Uterus (tissue), 4 donors: Measurements from ENCODE around the gene ITPR3. TPM values are rescaled to one million over a fixed set of nuclear protein-coding genes. Genes with fewer than 3 reads are reported as not detected.
A peak's percentile ranks its signal among the peaks of the same experiment; 100 is the strongest.

Source experiments
- DNase-seq, 2 donors: peaks; one replicate each; pipeline ENCODE4 v3.0.0-alpha.2; 2019 to 2020
- H3K27ac ChIP-seq, 2 donors: fragments of 200-600 bp; sonication (generic); 1 replicate in 1 of 2; 2 replicates in 1 of 2; pipeline ENCODE4 v1.5.1; 2016 to 2018
- H3K27me3 ChIP-seq, 2 donors: fragments of 200-600 bp; sonication (generic); one replicate each; pipeline ENCODE4 v1.5.1; 2018 to 2019; ENCODE audit warnings: control low read depth in 1 of 2
- H3K36me3 ChIP-seq, 2 donors: fragments of 200-600 bp; sonication (generic); one replicate each; pipeline ENCODE4 v1.5.1; 2019; ENCODE audit warnings: control low read depth in 1 of 2
- H3K4me1 ChIP-seq, 2 donors: fragments of 200-600 bp; sonication (generic); one replicate each; pipeline ENCODE4 v1.5.1; 2018 to 2019; ENCODE audit warnings: control low read depth in 1 of 2
- H3K4me3 ChIP-seq, 2 donors: fragments of 200-600 bp; sonication (generic); 1 replicate in 1 of 2; 2 replicates in 1 of 2; pipeline ENCODE4 v1.5.1; 2018 to 2019; ENCODE audit warnings: mild to moderate bottlenecking in 1 of 2
- H3K9me3 ChIP-seq, 2 donors: fragments of 200-600 bp; sonication (generic); one replicate each; pipeline ENCODE4 v1.5.1; 2019; ENCODE audit warnings: control low read depth in 1 of 2
- CTCF ChIP-seq, 4 experiments: fragments of 200-600 bp in 2 of 4; fragments of 450-650 bp in 2 of 4; sonication (generic) in 2 of 4; IDR thresholded peaks; one replicate each; pipeline ENCODE4 v1.5.1; 2016 to 2019; ENCODE audit warnings: antibody characterized with exemption in 4 of 4, mild to moderate bottlenecking in 2 of 4, moderate library complexity in 1 of 4
- POLR2A ChIP-seq, 2 donors: fragments of 450-650 bp; IDR thresholded peaks; one replicate each; pipeline ENCODE4 v1.6.1; 2016; ENCODE audit warnings: antibody characterized with exemption in 2 of 2, mild to moderate bottlenecking in 1 of 2, moderate library complexity in 1 of 2
- intact Hi-C: fragments of 100-400 bp; cut with DNase I; formaldehyde crosslinking; loops from one replicate; pipeline ENCODE4 v1.15.1; 2023; ENCODE audit warnings: low total_unique reads
- total RNA-seq, 4 donors: library from RNA; depleted of rRNA in 3 of 4; stranded (reverse); fragments of >200 nt in 3 of 4; gene quantifications; one replicate each; pipeline versions ENCODE4 v1.1.0 to v1.2.4, GENCODE V29; 2014 to 2023
- donor health status: DM: yes; HTN: yes; CAD: no.

Gene ITPR3
- total RNA-seq, 4 donors from 2014 or later, result 11.2 to 27.6 (median 16.1) TPM

- Histone ChIP-seq H3K4me3 (no peak overlapping the region), H3K27ac (peak overlapping the region in 1 of 2 donors; percentile 12), H3K4me1 (peaks cover 0 to 2% of the 10 kb centered on the region in 2 donors), H3K27me3 (no peaks in the 10 kb centered on the region), H3K36me3 (no peaks in the 10 kb centered on the region), H3K9me3 (no peaks in the 10 kb centered on the region)
- no peak for DNase-seq
- intact Hi-C loops, result no loop called here
- TF ChIP-seq CTCF (IDR thresholded peaks at IDR 0.05) (no peak), POLR2A (IDR thresholded peaks at IDR 0.05) (no peak)
These were observed 98.3 kb downstream of the ITPR3 start for GRCh38 chr6:33719326-33719987.

GRCh38 chr6:33720998-33721397 is 99.9 kb downstream of the ITPR3 start:
- Histone ChIP-seq H3K9me3 (no peaks in the 10 kb centered on the region), H3K4me3 (no peak overlapping the region), H3K4me1 (peaks cover 0 to 2% of the 10 kb centered on the region in 2 donors), H3K36me3 (no peaks in the 10 kb centered on the region), H3K27me3 (no peaks in the 10 kb centered on the region), H3K27ac (no peak overlapping the region)
- no peak for DNase-seq
- intact Hi-C loops, result no loop called here
- TF ChIP-seq POLR2A (IDR thresholded peaks at IDR 0.05) (no peak), CTCF (IDR thresholded peaks at IDR 0.05) (no peak)

GRCh38 chr6:33721508-33721907 is 100.4 kb downstream of the ITPR3 start:
- Histone ChIP-seq H3K36me3 (no peaks in the 10 kb centered on the region), H3K27ac (no peak overlapping the region), H3K4me3 (no peak overlapping the region), H3K9me3 (no peaks in the 10 kb centered on the region), H3K27me3 (no peaks in the 10 kb centered on the region), H3K4me1 (peaks cover 0 to 2% of the 10 kb centered on the region in 2 donors)
- TF ChIP-seq POLR2A (IDR thresholded peaks at IDR 0.05) (no peak), CTCF (IDR thresholded peaks at IDR 0.05) (no peak)
- DNase-seq, result no peak
- intact Hi-C loops, result no loop called here

- H3K27me3 ChIP-seq, result no peaks in the 10 kb centered on the region
- intact Hi-C loops, result no loop called here
- no peaks in the 10 kb centered on the region for H3K36me3 ChIP-seq
- H3K27ac ChIP-seq, result no peak overlapping the region
- no peaks in the 10 kb centered on the region for H3K9me3 ChIP-seq
- DNase-seq, result no peak
- H3K4me3 ChIP-seq, result no peak overlapping the region
- H3K4me1 ChIP-seq, result peaks cover 0 to 2% of the 10 kb centered on the region in 2 donors
- TF ChIP-seq POLR2A (IDR thresholded peaks at IDR 0.05) (no peak), CTCF (IDR thresholded peaks at IDR 0.05) (no peak)
These were observed 101.0 kb downstream of the ITPR3 start for GRCh38 chr6:33722103-33722623.

GRCh38 chr6:33723371-33724085 is 102.4 kb downstream of the ITPR3 start:
- Histone ChIP-seq H3K4me1 (peaks cover 0 to under 1% of the 10 kb centered on the region in 2 donors), H3K9me3 (no peaks in the 10 kb centered on the region), H3K27me3 (no peaks in the 10 kb centered on the region), H3K36me3 (no peaks in the 10 kb centered on the region), H3K4me3 (no peak overlapping the region), H3K27ac (no peak overlapping the region)
- intact Hi-C loops, result no loop called here
- DNase-seq, result no peak
- TF ChIP-seq POLR2A (IDR thresholded peaks at IDR 0.05) (no peak), CTCF (IDR thresholded peaks at IDR 0.05) (no peak)
